Breast epithelium (tissue), 3 donors: Measurements from ENCODE around the gene MYO1D.

ENCODE experiments used
- CTCF ChIP-seq, 3 donors: fragments of 450-650 bp; IDR thresholded peaks; one replicate each; pipeline ENCODE4 v1.5.1; 2016 to 2017; ENCODE audit warnings: antibody characterized with exemption in 3 of 3, mild to moderate bottlenecking in 3 of 3, moderate library complexity in 3 of 3
- POLR2A ChIP-seq: fragments of 450-650 bp; IDR thresholded peaks from one replicate; pipeline ENCODE4 v1.6.1; 2016; ENCODE audit warnings: antibody characterized with exemption, mild to moderate bottlenecking, moderate library complexity
- POLR2AphosphoS5 ChIP-seq, 3 donors: sonication (generic); formaldehyde crosslinking; IDR thresholded peaks; one replicate each; pipeline ENCODE4 v1.6.1; 2017; ENCODE audit warnings: antibody characterized with exemption in 3 of 3

- TF ChIP-seq CTCF (IDR thresholded peaks at IDR 0.05) (no peak), POLR2A (no peak), POLR2AphosphoS5 (IDR thresholded peaks at IDR 0.05) (no peak)
These were observed 102.8 kb downstream of the MYO1D start for GRCh38 chr17:32773856-32774694.
